ENCODE data around the gene OXCT1.

- TF ChIP-seq CTCF (conservative IDR thresholded peaks at IDR 0.05) (no peak), ZFX (IDR thresholded peaks at IDR 0.05) (no peak)
Observed at GRCh38 chr5:41795125-41795524, 75.1 kb downstream of the OXCT1 start.
